ENCODE data around the gene ATP11B.
A peak's percentile ranks its signal among the peaks of the same experiment; 100 is the strongest.

ATP11B gene

DNA sequence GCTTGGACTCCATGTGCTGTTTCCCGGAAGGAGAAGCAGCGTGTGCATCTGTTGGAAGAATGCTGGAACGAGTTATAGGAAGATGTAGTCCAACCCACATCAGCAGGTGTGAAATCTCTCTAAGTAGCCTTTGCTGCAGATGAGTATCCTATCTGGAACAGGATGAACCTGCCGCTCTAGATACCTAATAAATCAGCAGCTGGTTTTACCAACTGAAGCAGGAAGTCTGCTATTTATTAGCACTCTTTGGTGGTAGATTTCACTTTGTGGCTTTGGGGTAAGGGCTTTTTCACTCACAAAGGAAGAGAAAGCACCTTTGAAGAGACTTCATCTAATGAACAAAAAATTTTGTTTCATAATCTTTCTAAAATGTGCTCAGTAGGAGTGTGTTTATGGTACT lies 120.6 kb downstream of the ATP11B start:
- peak; percentile 50 for DNase-seq

DNA sequence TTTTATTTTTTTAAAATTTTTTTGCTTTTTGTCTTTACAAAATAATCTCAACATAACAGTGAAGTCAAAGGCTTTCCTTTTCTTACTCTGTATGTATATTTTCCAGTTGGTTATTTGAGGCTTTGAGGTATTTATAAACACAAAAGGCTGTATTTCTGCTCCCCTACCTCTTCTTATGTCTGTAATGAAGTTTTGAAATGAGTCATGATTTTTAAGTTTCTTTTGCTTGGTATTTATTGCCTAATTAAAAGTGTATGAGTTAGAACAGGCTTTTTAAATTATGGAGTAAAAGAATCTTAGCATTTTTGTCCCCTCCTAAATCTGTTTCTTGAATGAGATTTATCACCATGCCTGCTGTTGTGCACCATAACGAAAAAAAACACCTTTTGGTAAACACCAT lies 121.0 kb downstream of the ATP11B start:
- no peak for DNase-seq

- DNase-seq, result no peak
Observed at GRCh38 chr3:182917134-182917533, 123.8 kb downstream of the ATP11B start.

DNA sequence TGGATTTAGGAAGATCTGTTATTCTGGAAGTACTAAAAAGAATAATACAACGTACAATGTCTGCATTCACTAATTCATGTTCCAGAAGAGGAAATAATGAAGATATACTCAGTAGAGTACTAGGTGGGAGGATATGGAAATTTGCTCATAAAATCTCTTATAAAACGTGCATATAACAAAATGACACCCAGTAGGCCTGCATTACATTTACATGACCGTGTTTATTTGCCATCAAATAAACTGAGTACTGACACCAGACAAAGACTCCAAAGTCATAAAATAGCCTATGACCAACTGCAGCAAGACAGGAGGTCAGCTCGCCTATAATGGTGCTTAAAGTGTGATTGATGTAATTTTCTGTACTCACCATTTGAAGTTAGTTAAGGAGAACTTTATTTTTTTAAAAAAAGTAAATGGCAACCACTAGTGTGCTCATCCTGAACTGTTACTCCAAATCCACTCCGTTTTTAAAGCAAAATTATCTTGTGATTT lies 126.6 kb downstream of the ATP11B start:
- no peak for DNase-seq

DNA sequence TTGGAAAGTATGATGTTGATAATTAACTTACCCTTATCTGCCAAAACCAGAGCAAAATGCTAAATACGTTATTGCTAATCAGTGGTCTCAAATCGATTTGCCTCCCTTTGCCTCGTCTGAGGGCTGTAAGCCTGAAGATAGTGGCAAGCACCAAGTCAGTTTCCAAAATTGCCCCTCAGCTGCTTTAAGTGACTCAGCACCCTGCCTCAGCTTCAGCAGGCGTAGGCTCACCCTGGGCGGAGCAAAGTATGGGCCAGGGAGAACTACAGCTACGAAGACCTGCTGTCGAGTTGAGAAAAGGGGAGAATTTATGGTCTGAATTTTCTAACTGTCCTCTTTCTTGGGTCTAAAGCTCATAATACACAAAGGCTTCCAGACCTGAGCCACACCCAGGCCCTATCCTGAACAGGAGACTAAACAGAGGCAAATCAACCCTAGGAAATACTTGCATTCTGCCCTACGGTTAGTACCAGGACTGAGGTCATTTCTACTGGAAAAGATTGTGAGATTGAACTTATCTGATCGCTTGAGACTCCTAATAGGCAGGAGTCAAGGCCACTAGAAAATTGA lies 127.3 kb downstream of the ATP11B start:
- DNase-seq, result no peak

DNA sequence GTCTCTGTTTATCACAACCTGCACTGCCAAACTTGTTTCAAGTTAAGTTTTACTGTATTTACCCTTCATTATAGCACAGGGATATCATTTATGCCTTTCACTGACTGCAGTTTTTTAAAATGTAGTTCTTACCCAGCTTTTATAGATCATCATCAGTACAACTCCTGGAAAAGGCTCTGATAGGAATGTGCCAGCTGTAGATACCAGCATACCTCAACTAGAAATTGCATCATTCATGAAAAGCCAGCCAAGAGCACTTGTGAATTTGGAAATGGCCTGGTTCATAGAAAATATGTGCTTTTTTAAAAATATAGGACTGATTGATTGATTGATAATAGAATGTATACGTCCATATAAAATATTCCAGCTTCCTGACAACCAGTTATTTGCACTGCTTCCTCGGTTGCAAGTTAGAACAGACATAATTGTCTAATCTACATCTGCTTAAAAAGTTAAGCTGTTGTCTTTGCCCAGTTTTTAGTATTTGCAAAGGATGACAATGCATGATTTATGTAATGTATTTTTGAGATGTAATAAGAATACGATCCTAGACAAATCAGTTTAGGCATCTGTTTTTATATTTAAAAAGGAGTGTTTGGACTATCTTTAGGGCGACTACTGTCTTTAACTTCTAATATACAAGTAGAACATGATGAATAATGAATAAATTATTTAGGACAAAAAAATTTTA lies 128.5 kb downstream of the ATP11B start:
- no peak for DNase-seq

GRCh38 chr3:182925330-182925943 lies 132.1 kb downstream of the ATP11B start:
- no peak for DNase-seq

DNA sequence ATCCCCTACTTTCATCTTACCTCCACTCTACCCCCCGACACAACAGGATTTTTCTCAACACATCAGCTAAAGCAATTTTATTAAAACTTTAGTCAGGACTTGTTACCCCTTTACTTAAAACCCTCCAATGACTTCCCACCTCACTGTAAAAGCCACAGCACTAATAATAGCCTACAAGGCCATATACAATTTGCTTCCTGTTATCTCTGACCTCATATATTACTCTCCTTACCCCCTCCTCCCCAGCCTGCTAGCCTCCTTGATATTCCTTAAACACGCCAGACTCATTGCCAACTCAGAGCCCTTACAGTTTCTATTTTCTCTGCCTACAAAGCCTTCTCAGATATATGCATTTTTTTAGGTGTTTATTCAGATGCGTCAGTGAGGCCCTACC lies 132.6 kb downstream of the ATP11B start:
- DNase-seq, result no peak

GRCh38 chr3:182935803-182936202 lies 142.5 kb downstream of the ATP11B start:
- DNase-seq, result no peak

GRCh38 chr3:182936239-182936917 lies 143.1 kb downstream of the ATP11B start:
- DNase-seq, result no peak

GRCh38 chr3:182936918-182937285 lies 143.6 kb downstream of the ATP11B start:
- no peak for DNase-seq

GRCh38 chr3:182937293-182938051 lies 144.2 kb downstream of the ATP11B start:
- DNase-seq, result no peak

DNA sequence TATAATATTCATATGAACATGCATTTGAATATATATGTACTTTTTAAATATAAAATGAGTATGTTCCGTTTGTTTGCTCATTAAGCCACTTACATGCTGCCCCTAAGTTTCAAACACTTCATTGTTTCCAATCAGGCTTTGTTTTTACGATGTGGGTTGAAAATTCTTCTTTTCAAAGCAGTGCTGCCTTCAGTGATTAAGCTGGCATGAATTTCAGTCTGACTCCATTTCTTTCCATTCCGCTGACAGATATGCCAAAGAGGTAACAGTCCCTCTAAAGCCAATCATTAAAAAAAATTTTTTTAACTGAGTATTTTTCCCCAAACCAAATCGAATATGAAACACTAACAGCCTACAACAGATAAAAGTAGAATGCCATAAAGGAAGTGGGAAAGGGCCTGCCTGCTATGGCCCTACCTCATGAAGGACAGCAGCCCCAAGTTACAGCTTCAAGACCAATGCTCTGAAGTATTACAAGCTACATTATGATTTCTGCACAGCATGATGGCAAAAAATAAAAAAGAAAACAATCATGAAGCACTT lies 147.0 kb downstream of the ATP11B start:
- no peak for DNase-seq

DNA sequence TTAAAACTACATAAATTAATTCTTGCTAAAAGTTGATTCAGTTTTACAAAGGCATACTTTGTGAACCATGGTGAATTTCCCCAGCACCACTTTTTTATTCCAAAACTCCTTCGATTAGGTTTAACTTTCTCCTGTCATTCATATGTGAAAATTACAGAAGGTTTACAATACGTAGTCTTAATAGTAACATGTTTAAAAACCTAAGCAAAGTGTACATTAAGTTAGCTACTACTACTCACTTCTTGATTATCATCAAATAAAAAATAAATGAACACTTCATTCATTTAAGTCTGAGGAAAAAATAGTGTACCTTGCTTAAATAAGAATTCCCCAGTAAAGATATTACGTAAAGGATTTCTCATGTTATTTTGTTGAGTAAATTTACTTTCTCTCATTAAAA lies 148.4 kb downstream of the ATP11B start:
- no peak for DNase-seq

DNA sequence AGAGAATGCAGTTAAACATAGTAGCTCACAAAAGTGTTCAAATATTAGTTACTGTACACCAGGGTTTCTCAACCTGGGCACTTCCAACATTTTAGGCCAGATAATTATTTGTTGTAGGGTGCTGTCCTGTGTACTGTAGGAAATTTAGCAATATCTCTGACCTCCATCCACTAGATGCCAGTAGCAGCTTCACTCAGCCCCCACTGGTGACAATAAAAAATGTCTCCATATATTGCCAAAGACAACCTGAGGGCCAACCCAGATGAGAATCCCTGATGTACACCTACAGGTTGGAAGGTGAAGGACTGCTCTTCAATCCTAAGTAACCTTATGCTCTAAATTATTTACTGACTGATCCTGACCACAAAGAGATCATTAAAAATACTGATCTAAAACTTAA lies 154.6 kb downstream of the ATP11B start:
- no peak for DNase-seq

- DNase-seq, result no peak
Observed at GRCh38 chr3:182948305-182948704, 155.0 kb downstream of the ATP11B start.

GRCh38 chr3:182949688-182950087 lies 156.4 kb downstream of the ATP11B start:
- no peak for DNase-seq

GRCh38 chr3:182954553-182955235 lies 161.4 kb downstream of the ATP11B start:
- no peak for DNase-seq

DNA sequence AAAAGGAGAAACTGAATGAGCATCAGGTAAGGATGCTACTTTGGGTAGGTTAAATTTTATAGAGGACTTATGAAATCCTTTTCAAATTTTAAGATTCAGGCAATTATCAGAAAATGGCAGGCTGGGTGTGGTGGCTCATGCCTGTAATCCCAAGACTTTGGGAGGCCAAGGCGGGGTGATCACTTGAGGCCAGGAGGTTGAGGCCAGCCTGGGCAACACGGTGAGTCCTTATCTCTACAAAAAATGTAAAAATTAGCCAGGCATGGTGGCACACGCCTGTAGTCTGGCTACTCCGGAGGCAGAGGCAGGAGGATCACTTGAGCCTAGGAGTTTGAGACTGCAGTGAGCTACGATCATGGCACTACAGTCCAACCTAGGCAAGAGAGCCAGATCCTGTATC lies 163.9 kb downstream of the ATP11B start:
- no peak for DNase-seq

GRCh38 chr3:182957676-182958266 lies 164.5 kb downstream of the ATP11B start:
- DNase-seq, result no peak

DNA sequence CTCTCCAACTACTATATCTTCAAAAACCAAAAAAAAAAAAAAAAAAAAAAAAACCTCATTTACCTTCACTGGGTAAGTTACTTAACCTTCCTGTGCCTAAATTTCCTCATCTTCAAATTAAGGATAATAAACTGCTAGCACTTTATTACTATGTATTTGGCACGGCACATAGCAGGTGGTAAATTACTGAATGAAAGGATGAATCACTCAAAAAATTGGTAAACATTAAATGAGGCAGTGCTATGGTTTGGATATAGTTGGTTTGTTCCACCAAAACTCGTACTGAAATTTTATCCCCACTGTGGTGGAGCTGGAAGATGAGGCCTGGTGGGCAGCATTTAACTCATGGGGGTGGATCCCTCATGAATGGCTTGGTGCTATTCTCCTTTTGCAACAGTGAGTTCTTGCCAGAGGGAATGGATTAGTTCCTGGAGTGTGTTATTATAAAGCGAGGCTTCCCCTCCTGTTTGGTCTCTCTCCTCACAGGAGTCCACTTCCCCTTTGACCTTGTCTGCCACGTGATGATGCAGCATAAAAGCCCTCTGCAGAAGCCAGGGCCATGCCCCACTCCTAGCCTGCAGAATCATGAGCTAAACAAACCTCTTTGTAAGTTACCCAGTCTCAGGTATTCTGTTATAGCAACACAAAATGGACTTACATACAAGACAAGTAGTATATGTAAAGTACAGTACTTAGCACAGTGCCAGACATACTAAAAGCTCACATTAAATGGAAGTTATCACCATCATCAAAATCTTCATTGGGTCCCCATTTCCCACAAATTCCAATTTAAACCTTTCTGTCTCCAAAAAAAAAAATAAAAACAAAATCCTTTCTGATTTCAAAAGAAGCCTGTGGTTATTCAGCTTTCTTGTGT lies 166.4 kb downstream of the ATP11B start:
- no peak for DNase-seq
